CD4-positive, alpha-beta T cell (primary cell): ENCODE measurements around the gene NMRK2. TPM values are rescaled to one million over a fixed set of nuclear protein-coding genes. Genes with fewer than 3 reads are reported as not detected.

Experiments
- ATAC-seq: fragments of 200-7000 bp; cut with Tn5 transposase; one replicate; pipeline ENCODE4 v1.10.0; 2022; ENCODE audit warnings: mild to moderate bottlenecking; ENCODE audit not compliant: poor library complexity
- CTCF ChIA-PET: fragments of 350-600 bp; sonication (Branson Sonifier 250); formaldehyde crosslinking; loops from one replicate; lab custom pipeline; 2021; ENCODE audit warnings: antibody characterized with exemption, inconsistent platforms; lab: Charles Lee
- POLR2A ChIA-PET: fragments of 350-600 bp; sonication (Branson Sonifier 250); formaldehyde crosslinking; loops from one replicate; lab custom pipeline; 2021; ENCODE audit warnings: antibody characterized with exemption, inconsistent platforms; lab: Charles Lee
- DNase-seq, 14 experiments: peaks; one replicate each; pipeline ENCODE4 v3.0.0-alpha.2; 2013 to 2020; ENCODE audit warnings: mixed read lengths in 2 of 14
- H3K27ac ChIP-seq, 2 donors: one replicate each; pipeline versions ENCODE4 v1.5.1 to v1.7.0; 2013; ENCODE audit warnings: low read length in 2 of 2, low read depth in 1 of 2, mild to moderate bottlenecking in 1 of 2
- H3K27me3 ChIP-seq, 2 experiments: 1 replicate in 1 of 2; 2 replicates in 1 of 2; pipeline versions ENCODE4 v1.6.1 to v1.7.0; 2013; ENCODE audit warnings: low read length in 2 of 2, control low read depth in 1 of 2, mild to moderate bottlenecking in 1 of 2, moderate library complexity in 1 of 2; ENCODE audit not compliant: insufficient read depth in 2 of 2, control insufficient read depth in 1 of 2
- H3K36me3 ChIP-seq: one replicate; pipeline ENCODE4 v1.6.1; 2013; ENCODE audit warnings: low read length, control low read depth; ENCODE audit not compliant: insufficient read depth
- H3K4me1 ChIP-seq: one replicate; pipeline ENCODE4 v1.6.1; 2013; ENCODE audit warnings: low read length, control low read depth; ENCODE audit not compliant: insufficient read depth
- H3K4me3 ChIP-seq: one replicate; pipeline ENCODE4 v1.5.1; 2013; ENCODE audit warnings: mild to moderate bottlenecking, low read length, moderate library complexity
- H3K9me3 ChIP-seq, 2 experiments: 1 replicate in 1 of 2; 2 replicates in 1 of 2; pipeline versions ENCODE4 v1.6.1 to v1.7.0; 2013; ENCODE audit warnings: low read length in 2 of 2, mild to moderate bottlenecking in 2 of 2, control low read depth in 1 of 2, moderate library complexity in 1 of 2; ENCODE audit not compliant: control insufficient read depth in 1 of 2, insufficient read depth in 1 of 2
- H3K27ac Mint-ChIP-seq: one replicate; pipeline ENCODE4 v1.8.0; 2020; ENCODE audit warnings: mixed read lengths
- H3K27me3 Mint-ChIP-seq: one replicate; pipeline ENCODE4 v1.8.0; 2021; ENCODE audit warnings: mixed read lengths
- H3K36me3 Mint-ChIP-seq: one replicate; pipeline ENCODE4 v1.8.0; 2021; ENCODE audit warnings: low read depth, mixed read lengths
- H3K4me1 Mint-ChIP-seq: one replicate; pipeline ENCODE4 v1.8.0; 2021; ENCODE audit warnings: low read depth, mixed read lengths
- H3K4me3 Mint-ChIP-seq: one replicate; pipeline ENCODE4 v1.8.0; 2020; ENCODE audit warnings: mild to moderate bottlenecking, mixed read lengths
- H3K9me3 Mint-ChIP-seq: one replicate; pipeline ENCODE4 v1.8.0; 2020; ENCODE audit warnings: mixed read lengths
- intact Hi-C, 2 experiments: fragments of 100-400 bp; cut with DNase I in 1 of 2; cut with micrococcal nuclease in 1 of 2; formaldehyde crosslinking; loops; one replicate each; pipeline versions ENCODE4 v1.15.1 to v1.9.0; 2023 to 2025; cut with DNase I, micrococcal nuclease
- total RNA-seq, 174 experiments: library from RNA in 2 of 174; stranded (reverse) in 2 of 174; gene quantifications; one replicate each; pipeline ENCODE4 v1.2.3 and lab custom pipeline; 2021 to 2026
- TF ChIP-seq, protein P1 (sequence below): fragments of 200-600 bp; IDR thresholded peaks from one replicate; pipeline ENCODE4 v1.8.0; 2022; ENCODE audit warnings: antibody characterized with exemption, mild to moderate bottlenecking

Gene NMRK2
- total RNA-seq, 2 experiments from 2014 or later, result not detected

DNA sequence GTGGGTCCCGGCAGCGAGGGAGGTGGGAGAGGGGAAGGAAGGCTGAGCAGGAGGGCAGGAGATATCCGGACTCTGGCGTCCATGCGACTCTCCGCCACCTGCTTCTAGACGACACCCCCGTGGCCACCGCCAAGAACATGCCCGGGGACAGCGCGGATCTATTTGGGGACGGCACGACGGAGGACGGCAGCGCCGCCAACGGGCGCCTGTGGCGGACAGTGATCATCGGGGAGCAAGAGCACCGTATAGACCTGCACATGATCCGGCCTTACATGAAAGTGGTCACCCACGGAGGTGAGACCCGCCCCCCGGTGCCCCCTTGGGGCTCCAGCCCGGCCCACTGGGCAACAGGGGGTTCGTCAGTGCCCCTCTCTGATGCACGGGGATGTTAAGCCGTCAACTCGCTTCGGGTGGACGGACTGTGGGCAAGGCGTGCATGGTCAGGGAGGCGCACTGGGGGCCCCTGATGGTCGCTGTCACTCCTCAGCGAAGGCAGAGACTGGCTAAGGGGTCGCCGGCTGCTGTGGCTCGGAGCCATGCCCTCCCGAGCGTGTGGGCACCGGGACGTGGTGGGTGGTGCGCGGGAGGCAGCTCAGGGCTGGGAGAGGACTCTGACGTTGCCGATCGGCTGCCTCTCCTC, 25.1 kb upstream of the NMRK2 start:
- Histone ChIP-seq H3K27ac (no peak overlapping the region), H3K27me3 (no peaks in the 10 kb centered on the region), H3K36me3 (no peaks in the 10 kb centered on the region), H3K4me1 (no peaks in the 10 kb centered on the region), H3K4me3 (no peak overlapping the region), H3K9me3 (peaks cover 5 to 28% of the 10 kb centered on the region in 2 experiments)
- H3K27ac Mint-ChIP-seq, result no peak overlapping the region
- POLR2A ChIA-PET, result no interaction called here
- H3K9me3 Mint-ChIP-seq, result no peaks in the 10 kb centered on the region
- no peaks in the 10 kb centered on the region for H3K4me1 Mint-ChIP-seq
- H3K36me3 Mint-ChIP-seq, result no peaks in the 10 kb centered on the region
- no peak for ATAC-seq
- TF ChIP-seq, protein P1, sequence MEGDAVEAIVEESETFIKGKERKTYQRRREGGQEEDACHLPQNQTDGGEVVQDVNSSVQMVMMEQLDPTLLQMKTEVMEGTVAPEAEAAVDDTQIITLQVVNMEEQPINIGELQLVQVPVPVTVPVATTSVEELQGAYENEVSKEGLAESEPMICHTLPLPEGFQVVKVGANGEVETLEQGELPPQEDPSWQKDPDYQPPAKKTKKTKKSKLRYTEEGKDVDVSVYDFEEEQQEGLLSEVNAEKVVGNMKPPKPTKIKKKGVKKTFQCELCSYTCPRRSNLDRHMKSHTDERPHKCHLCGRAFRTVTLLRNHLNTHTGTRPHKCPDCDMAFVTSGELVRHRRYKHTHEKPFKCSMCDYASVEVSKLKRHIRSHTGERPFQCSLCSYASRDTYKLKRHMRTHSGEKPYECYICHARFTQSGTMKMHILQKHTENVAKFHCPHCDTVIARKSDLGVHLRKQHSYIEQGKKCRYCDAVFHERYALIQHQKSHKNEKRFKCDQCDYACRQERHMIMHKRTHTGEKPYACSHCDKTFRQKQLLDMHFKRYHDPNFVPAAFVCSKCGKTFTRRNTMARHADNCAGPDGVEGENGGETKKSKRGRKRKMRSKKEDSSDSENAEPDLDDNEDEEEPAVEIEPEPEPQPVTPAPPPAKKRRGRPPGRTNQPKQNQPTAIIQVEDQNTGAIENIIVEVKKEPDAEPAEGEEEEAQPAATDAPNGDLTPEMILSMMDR, result no peak
- H3K27me3 Mint-ChIP-seq, result no peaks in the 10 kb centered on the region
- no peak overlapping the region for H3K4me3 Mint-ChIP-seq
- intact Hi-C loops, result no loop called here
- CTCF ChIA-PET, result no interaction called here
- DNase-seq, result no peak

DNA sequence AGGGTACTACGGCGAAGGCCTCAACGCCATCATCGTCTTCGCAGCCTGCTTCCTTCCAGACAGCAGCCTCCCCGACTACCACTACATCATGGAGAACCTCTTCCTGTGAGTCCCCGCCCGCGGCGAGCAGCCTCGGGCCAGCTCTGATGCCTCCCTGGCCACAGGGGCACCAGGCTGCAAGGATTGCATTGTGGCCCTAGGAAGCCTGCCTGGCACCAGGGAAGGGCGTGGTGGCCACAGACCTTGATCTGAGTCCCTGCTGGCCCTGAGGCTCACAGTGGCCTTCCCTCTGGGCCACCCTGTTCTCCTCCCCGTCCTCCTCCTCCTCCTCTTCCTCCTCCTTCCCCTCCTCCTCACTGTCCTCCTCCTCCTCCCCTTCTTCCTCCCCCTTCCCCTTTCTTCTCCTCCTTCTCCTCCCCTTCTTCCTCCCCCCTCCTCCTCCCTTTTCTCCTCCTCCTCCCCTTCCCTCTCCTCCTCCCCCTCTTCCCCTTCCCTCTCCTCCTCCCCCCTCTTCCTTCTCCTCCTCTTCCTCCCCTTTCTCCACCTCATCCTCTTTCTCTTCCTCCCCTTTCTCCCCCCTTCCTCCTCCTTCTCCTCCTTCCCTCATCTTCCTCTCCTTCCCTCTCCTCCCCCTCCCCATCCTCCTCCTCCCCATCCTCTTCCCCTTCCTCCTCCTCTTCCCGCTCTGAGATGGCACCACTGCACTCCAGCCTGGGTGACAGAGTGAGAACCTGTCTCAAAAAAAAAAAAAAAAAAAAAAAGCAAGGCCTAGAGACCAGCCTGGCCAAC, 24.4 kb upstream of the NMRK2 start:
- Mint-ChIP-seq H3K4me1 (no peaks in the 10 kb centered on the region), H3K27ac (no peak overlapping the region), H3K36me3 (no peaks in the 10 kb centered on the region), H3K4me3 (no peak overlapping the region), H3K27me3 (no peaks in the 10 kb centered on the region), H3K9me3 (no peaks in the 10 kb centered on the region)
- ChIA-PET CTCF (no interaction called here), POLR2A (no interaction called here)
- no peaks in the 10 kb centered on the region for H3K4me1 ChIP-seq
- no peaks in the 10 kb centered on the region for H3K36me3 ChIP-seq
- TF ChIP-seq, protein P1, result no peak
- no peak overlapping the region for H3K4me3 ChIP-seq
- no peak overlapping the region for H3K27ac ChIP-seq
- H3K9me3 ChIP-seq, result peaks cover 5 to 28% of the 10 kb centered on the region in 2 experiments
- no peaks in the 10 kb centered on the region for H3K27me3 ChIP-seq
- ATAC-seq, result no peak
- intact Hi-C loops, result no loop called here
- no peak for DNase-seq

DNA sequence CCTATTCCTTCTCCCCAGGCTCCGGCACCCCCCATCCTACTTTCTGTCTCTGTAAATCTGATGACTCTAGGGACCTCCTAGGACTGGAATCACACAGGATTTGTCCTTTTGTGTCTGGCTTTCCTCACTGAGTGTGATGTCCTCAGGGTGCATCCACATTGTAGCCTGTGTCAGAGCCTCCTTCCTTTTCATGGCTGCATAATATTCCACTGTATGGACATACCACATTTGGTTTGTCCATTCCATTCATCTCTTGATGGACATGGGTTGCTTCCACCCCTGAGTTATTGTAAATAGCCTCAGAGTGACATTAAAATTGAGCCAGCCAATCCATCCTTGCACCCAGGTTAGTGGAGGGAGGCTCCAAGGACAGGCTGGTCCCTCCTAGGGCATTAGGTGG, 22.8 kb upstream of the NMRK2 start:
- ChIA-PET POLR2A (no interaction called here), CTCF (no interaction called here)
- H3K27ac Mint-ChIP-seq, result no peak overlapping the region
- no peak for ATAC-seq
- H3K4me3 Mint-ChIP-seq, result no peak overlapping the region
- DNase-seq, result no peak
- peaks cover 5 to 28% of the 10 kb centered on the region in 2 experiments for H3K9me3 ChIP-seq
- H3K36me3 ChIP-seq, result no peaks in the 10 kb centered on the region
- H3K4me3 ChIP-seq, result no peak overlapping the region
- intact Hi-C loops, result no loop called here
- TF ChIP-seq, protein P1, result no peak
- H3K27me3 Mint-ChIP-seq, result no peaks in the 10 kb centered on the region
- H3K4me1 Mint-ChIP-seq, result no peaks in the 10 kb centered on the region
- H3K4me1 ChIP-seq, result no peaks in the 10 kb centered on the region
- H3K9me3 Mint-ChIP-seq, result no peaks in the 10 kb centered on the region
- no peaks in the 10 kb centered on the region for H3K27me3 ChIP-seq
- no peaks in the 10 kb centered on the region for H3K36me3 Mint-ChIP-seq
- H3K27ac ChIP-seq, result no peak overlapping the region
